KMS-11 (cell line): ENCODE results near the gene HOXA4.

ENCODE experiments used
- H2AFZ ChIP-seq: fragments of 200-600 bp; sonication (generic); 2 replicates; pipeline ENCODE4 v1.6.1; 2016; ENCODE audit warnings: antibody characterized with exemption, mixed run types, low read depth
- H3K27ac ChIP-seq: fragments of 200-600 bp; sonication (generic); 2 replicates; pipeline ENCODE4 v1.6.1; 2016; ENCODE audit warnings: mild to moderate bottlenecking, mixed run types
- H3K27me3 ChIP-seq: fragments of 200-600 bp; sonication (generic); 2 replicates; pipeline ENCODE4 v1.6.1; 2017; ENCODE audit warnings: mild to moderate bottlenecking, low read depth, mixed run types, moderate library complexity; ENCODE audit not compliant: insufficient read depth
- H3K36me3 ChIP-seq: fragments of 200-600 bp; sonication (generic); 2 replicates; pipeline ENCODE4 v1.6.1; 2017; ENCODE audit warnings: mild to moderate bottlenecking, mixed run types; ENCODE audit not compliant: insufficient read depth
- H3K4me1 ChIP-seq: fragments of 200-600 bp; sonication (generic); 2 replicates; pipeline ENCODE4 v1.6.1; 2016; ENCODE audit warnings: mild to moderate bottlenecking, low read depth, mixed run types; ENCODE audit not compliant: poor library complexity, severe bottlenecking
- H3K4me2 ChIP-seq: fragments of 200-600 bp; sonication (generic); 2 replicates; pipeline ENCODE4 v1.7.0; 2016; ENCODE audit warnings: mild to moderate bottlenecking, mixed run types
- H3K4me3 ChIP-seq: fragments of 200-600 bp; sonication (generic); IDR thresholded peaks from 2 replicates; pipeline ENCODE4 v1.6.1; 2017; ENCODE audit warnings: low read depth, low read length, mixed read lengths; ENCODE audit not compliant: insufficient read depth
- H3K79me2 ChIP-seq: fragments of 200-600 bp; sonication (generic); 2 replicates; pipeline ENCODE4 v1.6.1; 2016; ENCODE audit warnings: low read depth, mixed run types; ENCODE audit not compliant: insufficient read depth
- H3K9ac ChIP-seq: fragments of 200-600 bp; sonication (generic); 2 replicates; pipeline ENCODE4 v1.6.1; 2016; ENCODE audit warnings: mild to moderate bottlenecking, mixed run types
- H4K20me1 ChIP-seq: fragments of 200-600 bp; sonication (generic); 2 replicates; pipeline ENCODE4 v1.6.1; 2016; ENCODE audit warnings: mild to moderate bottlenecking, mixed run types; ENCODE audit not compliant: insufficient read depth
- CTCF ChIP-seq: fragments of 200-600 bp; sonication (generic); conservative IDR thresholded peaks from 2 replicates; pipeline ENCODE4 v1.6.1; 2017; ENCODE audit warnings: low read depth, mild to moderate bottlenecking, antibody characterized with exemption, low read length, moderate library complexity, mixed read lengths

The HOXA4 gene

GRCh38 chr7:27128034-27128433, 2.5 kb downstream of the HOXA4 start:
- Histone ChIP-seq H3K27me3 (no peaks in the 10 kb centered on the region), H4K20me1 (no peaks in the 10 kb centered on the region), H3K79me2 (no peaks in the 10 kb centered on the region; the same call in 1 of the 2 replicates), H3K9ac (no peak overlapping the region), H3K27ac (no peak overlapping the region), H3K4me2 (no peak overlapping the region), H3K4me3 (no peak overlapping the region), H2AFZ (no peak overlapping the region), H3K36me3 (no peaks in the 10 kb centered on the region), H3K4me1 (peaks cover 20% of the 10 kb centered on the region)
- TF ChIP-seq CTCF = no peak

- Histone ChIP-seq H3K79me2 (no peaks in the 10 kb centered on the region; the same call in 1 of the 2 replicates), H3K27me3 (no peaks in the 10 kb centered on the region), H3K36me3 (no peaks in the 10 kb centered on the region), H3K27ac (no peak overlapping the region), H3K4me3 (no peak overlapping the region), H3K4me2 (no peak overlapping the region), H4K20me1 (no peaks in the 10 kb centered on the region), H2AFZ (no peak overlapping the region), H3K9ac (no peak overlapping the region), H3K4me1 (peaks cover 20% of the 10 kb centered on the region)
- TF ChIP-seq CTCF = no peak
These were observed 3.8 kb downstream of the HOXA4 start for GRCh38 chr7:27126596-27127327.

DNA sequence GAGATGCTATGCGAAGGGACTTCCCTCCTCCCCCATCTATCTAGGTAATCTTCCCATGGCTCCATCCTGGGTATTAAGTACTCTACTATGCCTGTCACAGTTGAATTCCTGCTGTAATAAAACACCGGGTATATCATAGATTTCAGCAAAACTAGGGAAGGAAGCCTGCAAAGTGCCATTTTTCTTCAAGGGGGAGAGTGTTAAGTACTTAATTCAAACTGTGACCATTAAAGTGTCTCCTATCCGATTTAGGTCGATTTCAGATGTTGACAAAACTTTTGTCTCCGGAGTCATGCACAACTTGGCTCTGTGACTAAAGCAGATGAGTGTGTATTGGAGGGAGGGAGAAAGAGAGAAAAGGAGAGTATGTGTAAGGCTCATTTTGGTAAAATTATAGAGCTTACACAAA, 4.6 kb downstream of the HOXA4 start:
- Histone ChIP-seq H3K27me3 (no peaks in the 10 kb centered on the region), H3K4me1 (peaks cover 15% of the 10 kb centered on the region), H3K27ac (no peak overlapping the region), H3K36me3 (no peaks in the 10 kb centered on the region), H2AFZ (no peak overlapping the region), H3K79me2 (no peaks in the 10 kb centered on the region; the same call in 1 of the 2 replicates), H3K9ac (no peak overlapping the region), H3K4me2 (no peak overlapping the region), H4K20me1 (no peaks in the 10 kb centered on the region), H3K4me3 (no peak overlapping the region)
- TF ChIP-seq CTCF = no peak

GRCh38 chr7:27124902-27125689, 5.5 kb downstream of the HOXA4 start:
- no peak for TF ChIP-seq CTCF
- Histone ChIP-seq H3K36me3 (no peaks in the 10 kb centered on the region), H3K79me2 (no peaks in the 10 kb centered on the region; the same call in 1 of the 2 replicates), H3K9ac (no peak overlapping the region), H3K27ac (no peak overlapping the region), H3K27me3 (no peaks in the 10 kb centered on the region), H3K4me1 (peaks cover 15% of the 10 kb centered on the region), H2AFZ (no peak overlapping the region), H3K4me3 (no peak overlapping the region), H3K4me2 (no peak overlapping the region), H4K20me1 (no peaks in the 10 kb centered on the region)
